Measurements from ENCODE around the gene TNRC18.
"Not testable (repeated sequence)": the region's sequence is repeated elsewhere in the genome, so short reads cannot be mapped to it uniquely, and the experiment has no call there.

The TNRC18 gene

DNA sequence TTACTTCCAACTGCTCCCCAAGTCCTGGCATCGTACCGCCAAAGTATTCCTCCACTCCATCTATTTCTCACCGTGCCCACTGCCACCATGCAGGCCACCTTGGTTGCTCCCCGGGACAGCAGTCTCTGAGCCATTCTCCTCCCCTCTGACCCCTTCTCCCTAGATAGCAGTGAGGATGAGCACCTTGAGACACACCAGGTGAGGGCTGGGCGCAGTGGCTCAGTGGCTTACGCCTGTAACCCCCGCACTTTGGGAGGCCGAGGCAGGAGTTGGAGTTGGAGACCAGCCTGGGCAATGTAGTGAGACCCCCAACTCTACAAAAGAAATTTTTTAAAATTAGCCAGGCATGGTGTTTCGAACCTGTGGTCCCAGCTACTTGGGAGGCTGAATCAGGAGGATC lies 136.7 kb downstream of the TNRC18 start:
- DNase-seq, result no peak

DNA sequence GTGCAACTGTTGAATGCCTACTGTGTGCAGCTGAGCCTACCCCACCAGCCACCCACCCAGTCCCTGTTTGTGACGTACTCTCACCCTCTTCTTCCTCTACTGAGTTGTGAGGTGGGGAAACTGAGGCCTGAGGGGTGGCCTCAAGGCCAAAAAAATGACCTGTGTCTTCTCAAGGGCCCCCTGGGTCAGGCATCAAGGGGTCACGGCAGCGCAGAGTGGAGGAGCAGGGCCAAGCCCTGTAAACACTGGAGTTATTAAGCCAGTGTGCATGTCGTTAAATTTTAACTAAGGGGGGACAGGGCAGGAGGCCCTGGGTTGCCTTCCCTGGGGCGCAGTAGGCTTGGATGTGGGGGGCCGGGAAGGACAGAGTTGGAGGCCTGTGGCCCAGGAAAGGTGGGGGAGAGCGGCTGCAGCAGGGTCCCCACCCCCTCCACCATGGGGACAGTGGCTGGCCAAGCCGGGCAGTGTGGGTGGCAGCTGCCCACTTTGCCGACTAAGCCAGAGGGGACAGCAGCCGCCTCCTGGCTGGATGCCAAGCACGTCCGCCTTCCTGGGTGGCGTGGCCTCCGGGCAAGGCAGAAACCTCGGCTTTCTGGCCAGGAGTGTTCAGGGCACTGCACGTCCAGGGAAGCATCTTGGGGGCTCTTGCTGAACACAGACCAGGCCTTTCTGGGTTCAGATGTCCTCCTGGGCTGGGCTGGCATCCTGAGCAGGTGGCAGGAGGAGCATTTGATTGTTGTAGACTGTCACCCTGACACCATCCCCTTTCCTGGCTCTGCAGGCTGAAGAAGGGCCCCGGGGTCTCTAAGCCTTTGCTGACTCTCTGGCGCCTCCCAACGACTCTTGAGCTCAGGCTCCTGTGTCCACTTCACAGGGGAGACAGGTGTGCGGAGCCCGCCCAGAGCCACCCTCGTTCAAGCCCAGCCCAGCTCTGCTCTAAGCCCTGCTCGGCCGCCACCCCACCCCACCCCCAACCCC lies 139.0 kb downstream of the TNRC18 start:
- peak in 1 of 2 experiments; percentile 37 for DNase-seq

DNA sequence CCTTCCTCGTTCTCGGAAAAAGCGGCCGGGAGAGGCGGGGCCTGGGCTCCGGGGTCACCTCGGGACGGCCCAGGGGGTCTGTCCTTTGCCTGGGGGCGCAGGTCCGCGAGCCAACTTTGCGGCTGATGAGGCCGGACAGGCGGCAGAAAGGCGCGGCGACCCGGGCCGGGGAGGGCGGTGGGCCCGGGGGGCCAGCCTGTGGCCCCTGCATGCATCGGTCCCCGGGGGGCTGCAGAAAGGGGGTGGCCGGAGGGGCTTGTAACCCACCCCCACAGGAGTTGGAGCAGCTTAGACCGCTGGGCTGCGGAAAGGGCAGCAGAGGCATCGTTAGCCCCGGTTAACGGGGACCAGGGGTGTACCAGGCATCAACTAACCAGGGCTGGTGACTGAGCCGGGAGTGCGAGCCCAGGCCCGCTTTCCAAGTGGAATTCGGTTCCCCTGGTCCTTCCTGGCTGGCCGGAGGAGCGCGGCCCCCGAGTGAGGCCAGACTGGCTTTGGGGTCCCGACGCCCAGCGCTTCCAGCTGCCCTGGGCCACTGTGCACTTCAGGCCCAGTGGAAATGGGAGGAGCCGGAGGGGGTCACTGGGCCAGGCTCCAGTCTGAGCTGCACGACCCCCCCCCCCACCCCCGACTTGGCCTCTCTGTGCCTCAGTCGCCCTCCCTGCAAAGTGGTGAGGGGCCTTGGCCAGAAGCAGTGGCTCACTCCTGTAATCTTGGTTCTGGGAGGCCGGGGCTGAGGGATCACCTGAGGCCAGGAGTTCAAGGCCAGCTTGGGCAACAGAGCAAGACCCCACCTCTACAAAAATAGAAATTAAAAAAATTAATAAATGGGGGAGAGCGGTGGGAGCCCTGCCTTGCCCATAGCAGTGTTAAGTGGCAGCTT lies 140.0 kb downstream of the TNRC18 start:
- no peak for DNase-seq

DNA sequence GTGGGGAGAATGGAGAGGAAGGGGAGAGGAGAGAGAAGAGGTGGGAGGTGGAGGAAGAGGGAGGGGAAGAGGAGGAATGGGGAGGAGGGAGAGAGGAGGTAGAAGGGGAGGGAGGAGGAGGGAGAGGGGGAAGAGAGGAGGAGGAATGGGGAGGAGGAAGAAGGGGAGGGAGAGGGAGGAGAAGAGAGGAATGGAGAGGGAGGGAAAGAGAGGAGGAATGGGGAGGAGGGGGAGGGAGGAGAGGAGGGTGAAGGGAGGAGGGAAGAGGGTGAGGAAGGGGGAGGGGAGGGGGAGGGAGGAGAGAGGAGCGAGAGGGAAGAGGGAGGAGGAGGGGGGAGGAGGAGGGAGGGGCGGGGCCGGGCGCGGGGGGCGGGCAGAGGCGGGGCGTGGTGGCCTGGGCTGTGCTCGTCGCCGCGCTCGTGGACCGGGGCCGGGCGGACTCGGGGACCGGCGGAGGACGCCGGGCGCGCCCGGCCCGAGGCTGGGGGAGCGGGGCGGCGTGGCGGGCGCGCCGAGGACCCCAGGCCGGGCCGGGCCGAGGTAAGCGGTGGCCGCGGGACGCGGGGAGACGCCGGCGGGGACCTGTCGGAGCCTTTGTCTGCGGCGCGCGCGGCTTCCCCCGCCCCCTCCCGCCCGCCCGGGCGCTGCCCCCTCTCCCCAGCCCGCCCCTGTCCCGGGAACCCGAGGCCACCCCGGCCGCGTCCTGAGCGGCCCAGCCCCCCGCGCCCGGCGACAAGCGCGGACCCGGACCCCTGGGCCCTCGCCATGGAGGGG lies 140.9 kb downstream of the TNRC18 start, which contains the start of gene SLC29A4:
Gene SLC29A4, plus strand, starts transcription at position 401 of the 774 bp plus-strand sequence. CDS start 4,874 bp downstream, outside the sequence.
- peak in 1 of 2 experiments; percentile 25 for DNase-seq

DNA sequence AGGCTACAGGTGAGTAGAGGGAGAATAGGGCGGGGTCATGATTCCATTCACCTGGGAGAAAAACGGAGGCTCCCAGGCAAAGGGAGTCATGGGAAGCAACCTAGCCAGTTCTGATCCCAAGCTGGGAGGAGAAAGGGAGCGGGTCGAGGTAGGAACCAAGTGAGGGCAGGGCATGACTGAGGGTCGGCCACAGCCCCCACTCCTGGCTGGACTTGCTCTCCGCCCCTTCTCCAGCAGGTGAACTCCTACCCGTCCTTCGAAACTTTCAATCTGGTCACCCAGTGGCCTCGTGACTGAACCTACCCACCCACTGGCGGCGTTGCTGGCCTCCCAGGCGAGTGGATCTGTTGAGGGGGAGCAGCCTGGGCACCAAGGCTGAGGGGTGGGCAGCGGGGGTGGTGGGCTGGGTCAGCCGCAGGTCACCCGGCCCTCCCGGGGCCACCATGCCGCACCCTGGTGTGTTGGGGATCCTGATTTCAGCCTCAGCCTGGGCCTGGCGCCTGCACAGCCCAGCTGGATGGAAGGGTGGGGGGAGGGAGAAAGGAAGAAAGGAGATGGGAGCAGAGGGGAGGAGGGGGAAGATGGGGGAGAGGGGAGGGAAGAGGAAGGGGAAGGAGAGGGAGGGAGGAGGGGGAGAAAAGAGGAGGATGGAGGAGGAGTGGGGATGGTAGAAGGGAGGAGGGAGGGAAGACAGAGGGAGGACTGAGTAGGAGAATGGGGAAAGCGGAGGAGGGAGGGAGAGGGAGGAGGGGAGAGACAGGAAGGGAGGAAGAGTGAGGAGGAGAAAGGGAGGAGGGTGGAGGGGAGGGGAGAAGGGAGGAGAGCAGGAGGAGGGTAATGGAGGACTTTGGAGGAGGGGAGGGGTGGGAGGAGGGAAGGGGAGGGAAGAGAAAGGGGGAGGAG lies 141.8 kb downstream of the TNRC18 start:
- not testable (repeated sequence) for DNase-seq

DNA sequence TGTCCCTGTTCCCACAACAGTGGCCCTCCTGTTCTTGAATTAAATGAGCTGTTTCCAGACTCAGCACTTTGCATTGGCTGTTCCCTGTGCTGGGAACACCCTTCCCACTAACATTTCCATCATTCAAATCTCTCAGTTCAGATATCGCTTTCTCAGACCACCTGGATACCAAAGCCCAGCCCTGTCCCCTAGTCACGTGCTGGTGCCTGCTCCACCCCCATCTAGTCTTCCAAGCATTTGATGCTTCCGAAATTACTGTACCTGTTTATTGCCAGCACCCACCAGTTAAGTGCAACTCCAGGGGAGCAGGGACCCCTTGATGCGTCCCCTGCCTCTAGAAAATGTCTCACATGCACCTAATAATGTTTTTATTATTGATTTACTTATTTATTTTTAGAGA lies 143.9 kb downstream of the TNRC18 start:
- DNase-seq, result no peak

DNA sequence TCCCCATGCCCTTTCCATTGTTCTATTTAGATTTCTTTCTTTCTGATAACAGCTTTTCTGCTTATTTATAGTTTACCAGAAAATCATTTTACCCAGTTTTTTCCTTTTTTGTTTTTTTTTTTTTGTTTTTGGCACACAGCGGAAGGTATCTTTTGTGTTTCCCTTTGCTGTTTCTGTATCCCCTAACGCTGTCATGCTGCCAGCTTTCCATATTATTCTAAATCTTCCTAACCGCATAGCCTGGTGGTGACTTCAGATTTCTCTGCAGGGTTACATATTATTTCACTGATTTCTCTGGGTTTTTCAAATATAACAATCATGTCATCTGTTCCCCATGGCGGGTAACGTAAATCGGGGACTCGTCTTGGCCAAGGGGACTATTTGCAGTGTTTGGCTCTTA lies 144.9 kb downstream of the TNRC18 start:
- no peak for DNase-seq

DNA sequence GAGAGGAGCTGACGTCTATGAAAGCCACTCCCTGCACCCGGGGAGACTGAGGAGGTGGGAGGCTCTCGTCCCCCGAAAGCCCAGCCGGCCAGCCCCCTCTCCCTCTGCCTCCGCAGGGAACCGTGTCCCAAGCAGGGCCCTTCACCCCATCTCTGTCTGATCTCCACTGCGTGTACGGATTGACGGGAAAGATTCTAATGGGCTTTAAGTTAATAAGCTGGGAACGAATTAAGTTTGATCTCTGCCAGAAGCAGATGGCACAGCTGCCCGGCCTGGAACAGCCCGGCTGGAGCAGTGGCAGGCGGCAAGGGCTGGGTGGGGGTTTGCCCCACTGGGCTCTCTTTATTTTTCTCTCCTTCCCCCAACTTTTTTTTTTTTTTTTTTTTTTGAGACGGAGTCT lies 147.0 kb downstream of the TNRC18 start:
- DNase-seq, result no peak

DNA sequence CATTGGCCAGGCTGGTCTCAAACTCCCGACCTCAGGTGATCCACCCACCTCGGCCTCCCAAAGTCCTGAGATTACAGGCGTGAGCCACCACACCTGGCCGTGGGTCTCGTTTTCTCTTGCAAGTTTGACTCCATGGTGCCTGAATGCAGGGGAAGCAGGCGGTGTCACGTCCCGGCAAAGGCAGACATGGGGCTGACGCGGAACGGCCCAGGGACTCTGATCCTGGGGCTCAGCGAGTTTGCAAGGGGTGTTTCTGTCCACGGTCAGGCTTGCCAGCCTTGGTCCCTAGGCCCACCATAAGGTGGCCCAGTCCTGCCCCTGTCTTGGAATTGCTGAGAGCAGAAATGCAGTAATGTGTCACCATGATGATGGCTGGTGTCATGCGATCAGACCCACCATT lies 147.5 kb downstream of the TNRC18 start:
- DNase-seq, result not testable (repeated sequence)

DNA sequence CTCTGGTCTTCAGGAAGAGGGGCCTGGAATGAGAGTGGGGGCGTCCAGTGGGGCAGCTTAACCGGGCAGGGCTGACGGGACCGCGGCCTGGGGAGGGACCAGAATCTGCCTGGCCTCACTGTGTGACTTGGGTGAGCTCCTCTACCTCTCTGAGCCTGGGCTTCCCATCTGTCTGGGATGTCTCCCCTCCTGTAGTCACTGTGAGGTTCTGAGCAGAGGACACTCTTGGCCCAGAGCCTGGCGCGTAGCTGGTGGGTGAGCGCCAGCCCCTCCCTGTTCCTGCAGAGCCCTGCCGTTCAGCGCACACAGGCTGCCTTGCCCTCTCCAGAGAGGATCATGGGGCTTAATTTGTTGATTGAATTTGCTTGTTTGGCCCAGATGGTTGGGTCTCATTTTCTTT lies 148.1 kb downstream of the TNRC18 start:
- DNase-seq, result not testable (repeated sequence)

DNA sequence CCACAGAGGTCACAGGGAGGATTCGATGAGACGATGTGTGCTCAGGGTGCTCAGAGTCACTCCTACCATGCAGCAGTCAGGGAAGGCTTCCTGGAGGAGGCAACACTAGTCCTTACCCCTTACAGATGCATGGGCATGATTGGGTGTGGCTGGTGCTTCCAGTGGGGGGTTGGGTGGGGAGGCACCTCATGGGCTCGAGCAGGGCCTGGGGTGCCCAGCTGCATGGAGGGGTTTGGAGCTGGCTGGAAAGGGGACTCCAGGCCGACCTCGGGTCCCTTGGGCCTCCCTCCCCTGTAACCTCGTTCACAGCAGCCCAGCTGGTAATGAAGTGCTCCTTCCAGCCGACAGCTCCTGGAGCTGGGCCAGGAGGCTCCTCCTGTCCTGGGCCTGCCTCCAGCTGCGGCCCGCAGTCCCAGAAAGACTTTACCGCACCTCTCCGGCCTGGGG lies 148.6 kb downstream of the TNRC18 start:
- not testable (repeated sequence) for DNase-seq

DNA sequence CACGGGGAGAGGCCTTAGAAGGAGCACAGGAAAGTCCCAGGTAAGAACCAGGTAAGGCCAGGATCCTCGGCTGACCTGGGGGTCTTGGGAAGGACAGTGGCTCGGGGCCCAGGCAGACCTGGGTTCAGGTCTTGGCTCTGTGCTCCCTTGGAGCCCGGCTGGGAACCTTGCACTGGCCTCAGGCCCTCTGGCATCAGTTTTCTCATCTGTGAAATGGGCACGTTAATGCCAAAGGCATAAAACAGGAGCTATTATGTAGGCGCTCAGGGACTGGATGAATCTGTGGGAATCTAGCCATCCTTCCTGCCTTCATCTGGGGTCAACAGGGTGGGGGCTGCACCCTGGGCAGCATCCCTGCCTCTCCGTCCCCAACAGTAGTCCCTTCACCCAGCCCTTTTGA lies 149.2 kb downstream of the TNRC18 start:
- no peak for DNase-seq

DNA sequence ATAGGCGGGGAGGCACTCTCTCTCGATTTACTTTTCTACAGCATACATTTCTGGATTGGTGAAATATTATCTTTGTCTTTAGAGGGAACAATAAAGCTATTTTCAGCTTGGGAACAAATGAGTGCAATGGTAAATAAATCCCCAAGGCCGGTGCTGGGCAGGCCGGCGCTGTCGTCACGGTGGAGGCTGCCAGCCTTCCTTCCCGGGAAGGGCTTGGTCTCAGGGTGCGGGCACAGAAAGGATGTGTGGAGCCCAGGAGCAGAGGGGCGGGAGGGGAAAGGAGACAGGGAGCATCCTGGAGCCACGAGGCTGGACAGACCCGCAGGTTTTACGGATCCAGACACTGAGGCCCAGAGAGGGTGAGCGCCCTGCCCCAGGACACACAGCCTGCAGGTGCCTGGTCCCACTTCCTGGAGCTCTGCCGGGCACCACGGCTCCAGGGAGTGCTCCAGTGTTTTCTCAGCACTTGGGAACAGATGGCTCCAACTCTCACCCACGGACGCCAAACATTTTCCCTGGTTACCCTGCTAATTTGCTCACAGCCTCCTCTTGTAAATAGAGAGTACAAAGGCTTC lies 149.7 kb downstream of the TNRC18 start:
- DNase-seq, result not testable (repeated sequence)

DNA sequence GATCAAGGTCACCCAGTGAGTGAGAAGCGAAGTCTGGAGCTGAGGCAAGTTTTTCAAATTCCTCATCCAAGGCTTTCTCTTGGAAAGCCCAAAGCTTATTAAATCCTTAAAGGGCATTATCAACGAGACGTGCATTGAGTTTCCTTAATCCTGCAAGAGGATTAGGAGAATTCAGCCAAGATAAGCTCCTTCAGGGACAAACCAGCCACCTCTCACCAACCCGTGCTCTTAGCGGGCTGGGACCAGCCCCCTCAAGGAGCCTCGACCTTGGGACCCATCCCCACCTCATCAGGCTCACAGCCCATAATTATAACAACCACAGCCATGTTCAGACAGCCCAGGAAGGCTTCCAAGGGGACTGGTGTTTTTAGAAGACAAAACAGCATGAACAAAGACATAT lies 152.8 kb downstream of the TNRC18 start:
- no peak for DNase-seq

DNA sequence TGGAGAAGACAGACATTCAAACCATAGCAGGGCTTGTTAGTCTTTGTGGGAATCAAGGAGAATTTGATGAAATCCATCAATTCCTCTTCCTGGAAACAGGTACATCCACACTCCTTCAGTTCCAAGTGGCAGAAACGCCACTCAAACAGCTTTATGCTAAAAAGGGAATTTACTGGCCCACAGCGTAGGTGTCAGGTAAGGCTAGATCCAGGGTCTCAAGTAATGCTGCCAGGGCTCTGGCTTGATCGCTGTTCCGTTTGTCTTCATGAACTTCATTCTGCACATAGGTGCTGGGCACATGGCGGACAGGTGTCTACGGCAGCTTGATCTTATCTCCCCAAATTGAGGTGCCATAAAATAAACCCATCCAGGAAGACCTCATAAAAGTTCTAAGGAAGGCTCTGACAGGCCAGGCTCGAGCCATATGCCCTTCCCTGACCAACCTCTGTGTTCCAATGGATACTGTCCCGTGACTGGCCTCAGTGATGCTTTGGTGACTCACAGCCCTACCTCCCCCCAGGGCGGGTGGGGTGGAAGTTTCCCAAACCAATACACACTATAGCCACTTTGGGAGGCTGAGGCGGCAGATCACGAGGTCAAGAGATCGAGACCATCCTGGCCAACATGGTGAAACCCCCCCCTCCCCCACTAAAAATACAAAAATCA lies 153.5 kb downstream of the TNRC18 start:
- DNase-seq, result not testable (repeated sequence)

DNA sequence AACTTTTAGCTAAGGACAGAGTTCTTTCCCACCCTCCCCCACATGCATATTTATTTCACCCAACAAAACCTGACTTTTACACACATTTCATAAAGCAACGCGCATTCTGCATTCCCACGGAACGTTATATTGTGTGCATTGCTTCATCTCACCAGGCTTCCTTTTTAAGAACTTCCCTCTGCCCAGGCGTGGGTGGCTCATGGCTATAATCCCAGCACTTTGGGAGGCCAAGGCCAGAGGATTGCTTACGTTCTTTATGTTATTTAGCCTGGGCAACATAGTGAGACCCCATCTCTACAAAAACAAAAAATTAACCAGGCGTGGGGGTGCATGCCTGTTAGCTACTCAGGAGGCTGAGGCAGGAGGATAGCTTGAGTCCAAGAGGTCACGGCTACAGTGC lies 155.8 kb downstream of the TNRC18 start:
- not testable (repeated sequence) for DNase-seq

DNA sequence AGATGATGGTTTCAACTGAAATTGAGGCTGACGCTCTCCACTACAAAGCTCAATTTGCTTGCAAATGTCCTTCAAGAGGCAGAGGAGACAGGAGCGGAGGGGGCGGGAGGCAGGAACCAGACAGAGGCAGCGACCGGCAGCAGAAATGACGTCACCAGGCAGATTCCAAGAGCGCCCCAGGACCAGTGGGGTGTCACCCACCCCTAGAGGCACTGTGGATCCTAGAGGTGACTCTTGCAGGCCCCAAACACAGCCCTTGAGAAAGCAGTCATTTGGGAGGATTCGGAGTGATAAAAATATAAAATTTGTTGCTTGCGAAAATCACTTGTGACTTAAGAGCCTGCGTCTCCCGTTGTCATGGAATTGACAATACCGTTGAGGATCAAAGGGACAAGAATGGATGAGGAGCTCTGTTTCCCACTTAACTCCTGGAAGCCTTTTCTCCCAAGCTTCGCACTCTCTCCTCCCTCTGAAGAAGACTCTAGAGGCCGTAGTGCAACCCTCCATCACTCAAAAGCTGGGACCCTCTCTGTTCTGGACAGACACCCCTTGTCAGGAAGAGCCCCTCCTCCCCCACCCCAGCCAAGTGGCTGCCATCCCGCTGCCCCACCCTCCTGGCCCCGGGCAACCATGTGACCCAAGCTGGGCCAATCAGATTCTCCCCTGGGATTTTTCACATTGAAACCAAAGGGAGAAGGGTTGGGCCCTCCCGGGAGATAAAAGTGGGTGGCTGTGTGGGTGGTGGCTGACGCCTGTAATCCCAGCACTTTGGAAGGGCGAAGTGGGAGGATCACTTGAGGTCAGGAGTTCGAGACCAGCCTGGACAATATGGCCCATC lies 157.2 kb downstream of the TNRC18 start:
- no peak for DNase-seq

DNA sequence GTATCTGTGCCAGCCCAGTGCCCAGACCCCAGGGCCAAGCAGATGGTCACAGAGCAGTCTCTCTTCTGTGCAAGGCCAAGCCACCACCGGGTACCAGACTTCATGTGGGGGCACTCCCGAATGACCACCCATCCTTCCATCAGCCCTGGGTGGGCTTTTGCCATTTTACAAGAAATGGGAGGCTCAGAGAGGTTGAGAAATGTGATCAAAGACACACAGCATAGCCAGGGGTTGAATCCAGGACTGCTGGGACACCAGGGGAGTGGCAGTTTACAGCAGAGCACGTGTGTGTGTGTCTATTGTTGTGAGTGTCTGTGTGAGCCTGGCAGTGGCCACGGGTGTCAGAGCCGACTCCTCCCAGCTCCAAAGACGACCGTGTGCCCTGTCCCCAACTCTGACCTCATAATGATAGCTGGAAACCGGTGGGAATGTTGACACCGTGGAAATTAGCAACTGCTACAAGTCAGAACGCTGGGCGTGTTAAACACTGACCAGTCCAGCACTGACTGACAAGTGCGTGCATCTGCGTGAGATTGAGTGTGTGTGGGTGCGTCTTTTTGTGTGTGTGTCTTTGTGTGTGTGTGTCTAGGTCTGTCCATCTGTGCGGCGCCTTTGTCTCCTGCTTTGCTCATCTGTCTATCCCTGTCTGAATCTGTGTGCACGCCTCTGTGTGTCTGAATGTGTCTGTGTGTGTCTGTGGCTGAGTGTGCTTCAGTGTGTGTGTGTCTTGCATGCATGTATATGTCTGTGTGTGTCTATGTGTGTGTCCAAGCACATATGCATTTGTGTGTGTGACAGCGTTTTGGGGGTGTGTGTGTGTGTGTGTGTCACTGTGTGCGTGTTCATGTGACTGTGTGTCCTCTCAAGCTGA lies 158.1 kb downstream of the TNRC18 start:
- DNase-seq, result no peak

All from SW 1271 (cell line).